Suppressor macrophage (primary cell): ENCODE results near the gene FANCL.
"Not testable (repeated sequence)": the region's sequence is repeated elsewhere in the genome, so short reads cannot be mapped to it uniquely, and the experiment has no call there.

Source experiments
- DNase-seq, 4 experiments: peaks; one replicate each; pipeline ENCODE4 v3.0.0-alpha.2; 2020 to 2022

Gene FANCL

GRCh38 chr2:58204195-58204959 is 36.7 kb downstream of the FANCL start:
- DNase-seq, result no peak

- DNase-seq, result no peak
Observed at GRCh38 chr2:58203018-58203417, 38.1 kb downstream of the FANCL start.

GRCh38 chr2:58202404-58202803 is 38.7 kb downstream of the FANCL start:
- DNase-seq, result no peak

GRCh38 chr2:58197894-58198293 is 43.2 kb downstream of the FANCL start:
- DNase-seq, result no peak

- no peak for DNase-seq
Observed at GRCh38 chr2:58195662-58196061, 45.5 kb downstream of the FANCL start.

GRCh38 chr2:58194458-58194857 is 46.7 kb downstream of the FANCL start:
- no peak for DNase-seq

GRCh38 chr2:58187022-58187421 is 54.1 kb downstream of the FANCL start:
- DNase-seq, result not testable (repeated sequence)

- DNase-seq, result no peak
Observed at GRCh38 chr2:58186501-58186900, 54.6 kb downstream of the FANCL start.

- no peak for DNase-seq
Observed at GRCh38 chr2:58182527-58182926, 58.6 kb downstream of the FANCL start.

- DNase-seq, result no peak
Observed at GRCh38 chr2:58180635-58181034, 60.5 kb downstream of the FANCL start.

- DNase-seq, result not testable (repeated sequence)
Observed at GRCh38 chr2:58180175-58180574, 61.0 kb downstream of the FANCL start.

- not testable (repeated sequence) for DNase-seq
Observed at GRCh38 chr2:58177187-58177586, 63.9 kb downstream of the FANCL start.

GRCh38 chr2:58171831-58172230 is 69.3 kb downstream of the FANCL start:
- DNase-seq, result not testable (repeated sequence)

- not testable (repeated sequence) for DNase-seq
Observed at GRCh38 chr2:58170334-58170933, 70.7 kb downstream of the FANCL start.

GRCh38 chr2:58169845-58170244 is 71.3 kb downstream of the FANCL start:
- DNase-seq, result not testable (repeated sequence)

GRCh38 chr2:58168130-58168529 is 73.0 kb downstream of the FANCL start:
- not testable (repeated sequence) for DNase-seq

GRCh38 chr2:58163913-58164312 is 77.2 kb downstream of the FANCL start:
- DNase-seq, result no peak

- DNase-seq, result no peak
Observed at GRCh38 chr2:58158481-58158880, 82.6 kb downstream of the FANCL start.

GRCh38 chr2:58157754-58158153 is 83.4 kb downstream of the FANCL start:
- DNase-seq, result no peak

- no peak for DNase-seq
Observed at GRCh38 chr2:58156780-58157179, 84.3 kb downstream of the FANCL start.

GRCh38 chr2:58155160-58155778 is 85.9 kb downstream of the FANCL start:
- DNase-seq, result no peak

- DNase-seq, result peak in 1 of 4 experiments; percentile 11
Observed at GRCh38 chr2:58146707-58147106, 94.4 kb downstream of the FANCL start.

GRCh38 chr2:58145769-58146168 is 95.4 kb downstream of the FANCL start:
- not testable (repeated sequence) for DNase-seq
